ENCODE measurements around the gene ENTPD6.

The ENTPD6 gene

GRCh38 chr20:25245461-25245860 lies 49.9 kb downstream of the ENTPD6 start:
- ATAC-seq, result no peak
- TF ChIP-seq PATZ1 (CRISPR knock-in tag; IDR thresholded peaks at IDR 0.05; ENCODE audit: borderline replicate concordance) (no peak), ZFP3 (CRISPR knock-in tag; IDR thresholded peaks at IDR 0.05) (no peak), ISL1 (CRISPR knock-in tag; IDR thresholded peaks at IDR 0.05) (no peak), TCF4 (CRISPR knock-in tag; IDR thresholded peaks at IDR 0.05; ENCODE audit: borderline replicate concordance) (no peak), ESRRG (CRISPR knock-in tag; IDR thresholded peaks at IDR 0.05) (no peak), ZC3H10 (CRISPR knock-in tag; IDR thresholded peaks at IDR 0.05) (no peak), OSR1 (CRISPR knock-in tag; IDR thresholded peaks at IDR 0.05) (no peak), GLIS3 (CRISPR knock-in tag; IDR thresholded peaks at IDR 0.05) (no peak), TOX (CRISPR knock-in tag; IDR thresholded peaks at IDR 0.05; ENCODE audit: borderline replicate concordance) (no peak), SNAI2 (CRISPR knock-in tag; IDR thresholded peaks at IDR 0.05) (no peak), TSHZ2 (CRISPR knock-in tag; IDR thresholded peaks at IDR 0.05) (no peak), BACH2 (CRISPR knock-in tag; IDR thresholded peaks at IDR 0.05; ENCODE audit: borderline replicate concordance) (no peak), PPARA (CRISPR knock-in tag; IDR thresholded peaks at IDR 0.05; ENCODE audit: borderline replicate concordance) (no peak), POU6F1 (CRISPR knock-in tag; IDR thresholded peaks at IDR 0.05; ENCODE audit: borderline replicate concordance, low read depth) (no peak), ZFP30 (CRISPR knock-in tag; IDR thresholded peaks at IDR 0.05) (no peak), ZNF565 (CRISPR knock-in tag; conservative IDR thresholded peaks at IDR 0.05; ENCODE audit: low read depth) (no peak), RARB (CRISPR knock-in tag; IDR thresholded peaks at IDR 0.05) (no peak)

- TF ChIP-seq SNAI2 (CRISPR knock-in tag; IDR thresholded peaks at IDR 0.05) (no peak), OSR1 (CRISPR knock-in tag; IDR thresholded peaks at IDR 0.05) (no peak), ZNF565 (CRISPR knock-in tag; conservative IDR thresholded peaks at IDR 0.05; ENCODE audit: low read depth) (no peak), TOX (CRISPR knock-in tag; IDR thresholded peaks at IDR 0.05; ENCODE audit: borderline replicate concordance) (no peak), BACH2 (CRISPR knock-in tag; IDR thresholded peaks at IDR 0.05; ENCODE audit: borderline replicate concordance) (no peak), ZFP3 (CRISPR knock-in tag; IDR thresholded peaks at IDR 0.05) (no peak), TCF4 (CRISPR knock-in tag; IDR thresholded peaks at IDR 0.05; ENCODE audit: borderline replicate concordance) (no peak), CSRNP3 (CRISPR knock-in tag; IDR thresholded peaks at IDR 0.05) (no peak)
- ATAC-seq, result no peak
Observed at GRCh38 chr20:25246182-25246999, 50.9 kb downstream of the ENTPD6 start.

GRCh38 chr20:25247000-25247517 lies 51.5 kb downstream of the ENTPD6 start:
- ATAC-seq, result peak; percentile 83
- TF ChIP-seq SNAI2 (CRISPR knock-in tag; IDR thresholded peaks at IDR 0.05), result no peak
- no peak for TF ChIP-seq ZFP30 (CRISPR knock-in tag; IDR thresholded peaks at IDR 0.05)
- no peak for TF ChIP-seq BACH2 (CRISPR knock-in tag; IDR thresholded peaks at IDR 0.05; ENCODE audit: borderline replicate concordance)
- no peak for TF ChIP-seq ISL1 (CRISPR knock-in tag; IDR thresholded peaks at IDR 0.05)
- TF ChIP-seq ZNF70 (CRISPR knock-in tag; IDR thresholded peaks at IDR 0.05), result no peak
- TF ChIP-seq POU6F1 (CRISPR knock-in tag; IDR thresholded peaks at IDR 0.05; ENCODE audit: borderline replicate concordance, low read depth), result no peak
- no peak for TF ChIP-seq PATZ1 (CRISPR knock-in tag; IDR thresholded peaks at IDR 0.05; ENCODE audit: borderline replicate concordance)
- TF ChIP-seq TSHZ2 (CRISPR knock-in tag; IDR thresholded peaks at IDR 0.05), result no peak
